ENCODE data around the gene MYLK3.

DNA sequence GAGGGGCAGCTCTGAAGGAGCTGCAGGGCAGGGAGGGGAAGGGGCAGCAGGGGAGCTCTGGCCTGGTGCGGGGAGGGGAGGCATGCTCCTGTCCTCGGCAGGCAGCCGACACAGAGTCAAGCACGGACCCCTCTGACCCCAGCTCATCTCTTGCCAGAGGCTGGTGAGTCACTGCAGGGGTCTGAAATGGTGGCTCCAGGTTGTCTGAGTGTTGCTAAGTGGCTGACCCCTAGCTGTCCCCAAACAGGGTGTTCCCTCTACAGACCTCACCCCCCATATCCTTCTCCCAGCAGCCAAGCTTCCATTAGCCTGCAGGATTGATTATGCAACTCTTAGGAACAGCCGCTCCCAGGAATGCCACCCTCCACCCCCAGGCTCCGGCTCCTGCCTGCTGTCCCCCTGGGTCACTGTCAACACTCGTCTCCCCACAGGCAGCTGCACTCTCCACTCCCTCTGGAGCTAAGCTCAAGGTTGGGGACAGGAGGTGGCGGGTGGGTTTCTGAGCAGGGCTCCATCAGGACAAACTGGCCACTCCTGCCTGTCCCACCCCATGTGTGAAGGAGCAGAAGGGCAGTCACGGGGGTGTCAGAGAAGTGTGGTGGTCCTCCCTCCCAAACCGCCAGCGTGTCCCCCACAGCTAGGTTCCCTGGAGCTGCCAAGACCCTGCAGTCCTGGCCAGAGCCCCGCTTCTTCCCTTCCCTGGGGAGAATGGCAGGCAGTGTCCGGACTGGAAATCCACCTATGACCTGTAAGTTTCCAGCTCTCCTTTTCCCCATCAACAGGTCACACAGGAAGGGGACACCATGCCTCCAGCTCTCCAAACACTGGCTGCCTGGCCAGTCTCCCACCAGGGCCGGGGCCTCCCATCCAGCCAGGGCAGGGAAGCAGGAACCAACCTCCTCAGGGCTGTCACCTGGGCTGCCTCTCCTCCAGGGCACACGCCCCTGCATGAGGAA, 1.0 kb downstream of the MYLK3 start:
- TF ChIP-seq, protein P1, sequence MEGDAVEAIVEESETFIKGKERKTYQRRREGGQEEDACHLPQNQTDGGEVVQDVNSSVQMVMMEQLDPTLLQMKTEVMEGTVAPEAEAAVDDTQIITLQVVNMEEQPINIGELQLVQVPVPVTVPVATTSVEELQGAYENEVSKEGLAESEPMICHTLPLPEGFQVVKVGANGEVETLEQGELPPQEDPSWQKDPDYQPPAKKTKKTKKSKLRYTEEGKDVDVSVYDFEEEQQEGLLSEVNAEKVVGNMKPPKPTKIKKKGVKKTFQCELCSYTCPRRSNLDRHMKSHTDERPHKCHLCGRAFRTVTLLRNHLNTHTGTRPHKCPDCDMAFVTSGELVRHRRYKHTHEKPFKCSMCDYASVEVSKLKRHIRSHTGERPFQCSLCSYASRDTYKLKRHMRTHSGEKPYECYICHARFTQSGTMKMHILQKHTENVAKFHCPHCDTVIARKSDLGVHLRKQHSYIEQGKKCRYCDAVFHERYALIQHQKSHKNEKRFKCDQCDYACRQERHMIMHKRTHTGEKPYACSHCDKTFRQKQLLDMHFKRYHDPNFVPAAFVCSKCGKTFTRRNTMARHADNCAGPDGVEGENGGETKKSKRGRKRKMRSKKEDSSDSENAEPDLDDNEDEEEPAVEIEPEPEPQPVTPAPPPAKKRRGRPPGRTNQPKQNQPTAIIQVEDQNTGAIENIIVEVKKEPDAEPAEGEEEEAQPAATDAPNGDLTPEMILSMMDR (IDR thresholded peaks at IDR 0.05), result no peak
- no peak for TF ChIP-seq POLR2A (IDR thresholded peaks at IDR 0.05)
